OCI-LY7 (cell line): ENCODE measurements around the gene EMX2. TPM values are rescaled to one million over a fixed set of nuclear protein-coding genes. Genes with fewer than 3 reads are reported as not detected.

Source experiments
- BruUV-seq: library from RNA; stranded (reverse); fragments of 400-500 nt; replicated peaks from 2 replicates; lab custom pipeline; 2021; lab: Mats Ljungman, UMichigan
- CTCF ChIA-PET: fragments of 300-600 bp; sonication (Branson Sonifier 250); formaldehyde crosslinking; loops from one replicate; lab custom pipeline; 2022; ENCODE audit warnings: antibody characterized with exemption; ENCODE audit not compliant: unreplicated experiment; lab: Charles Lee
- POLR2A ChIA-PET: fragments of 300-600 bp; sonication (Branson Sonifier 250); formaldehyde crosslinking; loops from one replicate; lab custom pipeline; 2022; ENCODE audit warnings: antibody characterized with exemption; lab: Charles Lee
- DNase-seq: peaks from one replicate; pipeline ENCODE4 v3.0.0-alpha.2; 2015; ENCODE audit warnings: low spot score
- H2AFZ ChIP-seq: fragments of 200-600 bp; sonication (generic), shearing (Covaris generic); 2 replicates; pipeline ENCODE4 v1.6.1; 2014; ENCODE audit warnings: mild to moderate bottlenecking, antibody characterized with exemption, low read length, moderate library complexity
- H3K27ac ChIP-seq: fragments of 200-600 bp; sonication (generic); 2 replicates; pipeline ENCODE4 v1.5.1; 2014; ENCODE audit warnings: mixed run types, low read depth, mild to moderate bottlenecking, moderate library complexity, low read length, inconsistent platforms; ENCODE audit not compliant: poor library complexity, severe bottlenecking
- H3K36me3 ChIP-seq: fragments of 200-600 bp; sonication (generic); 2 replicates; pipeline ENCODE4 v1.6.1; 2014; ENCODE audit warnings: mild to moderate bottlenecking, antibody characterized with exemption, low read length, moderate library complexity, mixed read lengths; ENCODE audit not compliant: insufficient read depth
- H3K4me1 ChIP-seq: fragments of 200-600 bp; sonication (generic); 2 replicates; pipeline ENCODE4 v1.5.1; 2014; ENCODE audit warnings: mild to moderate bottlenecking, low read length; ENCODE audit not compliant: insufficient read depth, poor library complexity, severe bottlenecking
- H3K4me2 ChIP-seq: fragments of 200-600 bp; sonication (generic); 2 replicates; pipeline ENCODE4 v1.6.1; 2014; ENCODE audit warnings: mild to moderate bottlenecking, low read length
- H3K4me3 ChIP-seq: fragments of 200-600 bp; sonication (generic); 2 replicates; pipeline ENCODE4 v1.5.1; 2014; ENCODE audit warnings: mild to moderate bottlenecking, low read depth, low read length; ENCODE audit not compliant: poor library complexity, severe bottlenecking
- H3K79me2 ChIP-seq: fragments of 200-600 bp; sonication (generic); 2 replicates; pipeline ENCODE4 v1.6.1; 2016; ENCODE audit warnings: low read depth, mild to moderate bottlenecking, low read length, moderate library complexity, mixed read lengths; ENCODE audit not compliant: insufficient read depth
- H3K9me2 ChIP-seq: fragments of 200-600 bp; sonication (generic); 2 replicates; pipeline ENCODE4 v1.6.1; 2016; ENCODE audit warnings: mild to moderate bottlenecking, low read length, mixed read lengths; ENCODE audit not compliant: insufficient read depth
- H3K9me3 ChIP-seq: fragments of 200-600 bp; sonication (generic); 2 replicates; pipeline ENCODE4 v1.6.1; 2014; ENCODE audit warnings: mild to moderate bottlenecking, mixed run types, low read length, mixed read lengths
- H4K20me1 ChIP-seq: fragments of 200-600 bp; sonication (generic); 2 replicates; pipeline ENCODE4 v1.6.1; 2014; ENCODE audit warnings: mild to moderate bottlenecking, antibody characterized with exemption, low read length, moderate library complexity, mixed read lengths; ENCODE audit not compliant: insufficient read depth
- CTCF ChIP-seq: fragments of 200-600 bp; sonication (generic); conservative IDR thresholded peaks from 2 replicates; pipeline ENCODE4 v1.5.1; 2014; ENCODE audit warnings: mild to moderate bottlenecking, antibody characterized with exemption, low read length, moderate library complexity, mixed read lengths
- EZH2phosphoT487 ChIP-seq: fragments of 200-600 bp; sonication (generic); IDR thresholded peaks from 2 replicates; pipeline ENCODE4 v1.6.1; 2018; ENCODE audit warnings: low read depth, borderline replicate concordance, mild to moderate bottlenecking, mixed run types, antibody characterized with exemption, low read length, moderate library complexity, mixed read lengths
- intact Hi-C: fragments of 100-400 bp; cut with micrococcal nuclease; formaldehyde crosslinking; loops from one replicate; pipeline ENCODE4 v1.10.0; 2022; ENCODE audit not compliant: unreplicated experiment
- total RNA-seq, 2 experiments: library from RNA; depleted of rRNA in 1 of 2; stranded (reverse); fragments of >200 nt in 1 of 2; shearing (Covaris generic) in 1 of 2; gene quantifications; 2 replicates each; pipeline ENCODE4 v1.2.3, GENCODE V29; 2014 to 2022

EMX2 gene
- total RNA-seq, 2 experiments from 2014 or later = not detected

GRCh38 chr10:117553142-117553814, 10.7 kb downstream of the EMX2 start:
- H3K4me2 ChIP-seq = no peak overlapping the region
- intact Hi-C loops = no loop called here
- no TSS peak for BruUV-seq

DNA sequence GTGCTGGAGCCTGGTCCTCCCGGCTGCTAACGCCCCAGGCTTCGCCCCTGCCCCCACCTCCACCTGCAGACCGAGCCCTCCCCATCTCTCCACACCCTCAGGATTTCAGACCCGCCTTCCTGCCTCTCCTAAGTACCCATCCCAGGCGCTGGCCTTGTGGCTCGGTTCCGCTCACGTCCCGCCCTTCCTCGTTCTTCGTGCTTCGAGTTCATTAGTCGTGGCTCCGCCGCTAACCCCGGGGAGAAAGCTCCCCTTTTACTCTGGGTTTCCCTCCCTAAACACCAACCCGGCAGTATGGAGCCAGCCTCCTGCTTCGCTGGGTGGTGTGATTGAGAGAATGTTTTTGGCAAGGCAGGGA, 11.2 kb downstream of the EMX2 start:
- POLR2A ChIA-PET = no interaction called here
- intact Hi-C loops = no loop called here
- H3K9me2 ChIP-seq = no peaks in the 10 kb centered on the region
- CTCF ChIA-PET = no interaction called here
- no peak overlapping the region for H3K27ac ChIP-seq
- H3K79me2 ChIP-seq = no peaks in the 10 kb centered on the region
- H2AFZ ChIP-seq = no peak overlapping the region
- no peaks in the 10 kb centered on the region for H3K9me3 ChIP-seq
- no peaks in the 10 kb centered on the region for H3K36me3 ChIP-seq
- no peak for TF ChIP-seq CTCF
- no peak for TF ChIP-seq EZH2phosphoT487
- BruUV-seq = no TSS peak
- H3K4me3 ChIP-seq = no peak overlapping the region
- no peaks in the 10 kb centered on the region for H4K20me1 ChIP-seq
- no peaks in the 10 kb centered on the region for H3K4me1 ChIP-seq
- DNase-seq = no peak
- no peak overlapping the region for H3K4me2 ChIP-seq

More at GRCh38 chr10:117553142-117553814, 10.7 kb downstream of the EMX2 start:
- Histone ChIP-seq H3K4me3 (no peak overlapping the region), H3K36me3 (no peaks in the 10 kb centered on the region), H3K9me2 (no peaks in the 10 kb centered on the region), H3K4me1 (no peaks in the 10 kb centered on the region), H3K27ac (no peak overlapping the region), H4K20me1 (no peaks in the 10 kb centered on the region), H2AFZ (no peak overlapping the region), H3K79me2 (no peaks in the 10 kb centered on the region), H3K9me3 (no peaks in the 10 kb centered on the region)
- CTCF ChIA-PET = no interaction called here
- DNase-seq = no peak
- TF ChIP-seq CTCF (no peak), EZH2phosphoT487 (no peak)
- POLR2A ChIA-PET = no interaction called here

DNA sequence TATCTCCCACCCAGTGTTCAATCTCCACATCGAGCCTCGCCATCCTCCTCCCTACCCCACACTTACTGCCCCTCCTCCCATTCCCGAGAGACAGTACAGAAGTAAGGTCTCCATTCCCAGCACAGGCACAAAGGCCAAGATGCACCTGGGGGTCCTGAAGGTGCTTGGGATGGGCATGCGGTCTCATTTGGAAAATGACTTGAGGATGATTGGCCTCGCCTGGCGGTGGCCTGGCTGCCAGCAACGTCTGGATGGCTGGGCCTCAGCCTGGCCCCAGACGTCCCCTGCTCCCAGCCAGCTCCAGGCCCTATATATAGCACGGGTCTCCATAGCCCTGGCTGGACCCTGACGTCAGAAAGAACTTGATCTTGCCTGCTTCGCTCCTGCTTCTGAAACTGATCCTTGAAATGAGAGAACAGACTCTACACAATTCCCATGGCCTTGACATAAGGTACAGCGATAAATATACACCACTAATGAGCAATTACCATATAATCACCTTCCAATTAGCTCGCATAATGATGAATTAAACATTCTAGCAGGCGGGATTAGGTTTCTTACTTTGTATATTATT, 11.8 kb downstream of the EMX2 start:
- no peaks in the 10 kb centered on the region for H3K79me2 ChIP-seq
- no peaks in the 10 kb centered on the region for H3K36me3 ChIP-seq
- H2AFZ ChIP-seq = no peak overlapping the region
- H3K4me1 ChIP-seq = no peaks in the 10 kb centered on the region
- intact Hi-C loops = no loop called here
- no peaks in the 10 kb centered on the region for H3K9me3 ChIP-seq
- no peak overlapping the region for H3K27ac ChIP-seq
- TF ChIP-seq EZH2phosphoT487 (no peak), CTCF (no peak)
- no peaks in the 10 kb centered on the region for H3K9me2 ChIP-seq
- no peak for DNase-seq
- no peak overlapping the region for H3K4me2 ChIP-seq
- no peak overlapping the region for H3K4me3 ChIP-seq
- H4K20me1 ChIP-seq = no peaks in the 10 kb centered on the region
- CTCF ChIA-PET = no interaction called here
- POLR2A ChIA-PET = no interaction called here
- BruUV-seq = no TSS peak
